ENCODE data around the gene POLR2E. TPM values are rescaled to one million over a fixed set of nuclear protein-coding genes. Genes with fewer than 3 reads are reported as not detected.
A peak's percentile ranks its signal among the peaks of the same experiment; 100 is the strongest.

The POLR2E gene
- total and polyA plus RNA-seq, 9 of the 15 experiments (the other 6 are each of a cell fraction or from before 2014, with no cell fraction given), result 3.4 to 413 (median 244) TPM

GRCh38 chr19:1066748-1067340, 28.3 kb downstream of the POLR2E start, which contains the start of gene ARHGAP45 (continued):
- no peak for TF ChIP-seq ZFX (CRISPR knock-in tag; IDR thresholded peaks at IDR 0.05)
- peak; percentile 85 for TF ChIP-seq SAFB (IDR thresholded peaks at IDR 0.05; ENCODE audit: borderline replicate concordance, low read depth, low read length)
- no peak for TF ChIP-seq CREBBP (IDR thresholded peaks at IDR 0.05; ENCODE audit: low read depth, low read length)
- TF ChIP-seq TFAP4 (CRISPR knock-in tag; IDR thresholded peaks at IDR 0.05; ENCODE audit: borderline replicate concordance), result peak; percentile 81
- no peak for TF ChIP-seq YBX1 (IDR thresholded peaks at IDR 0.05)
- no peak for TF ChIP-seq RHOXF2B (CRISPR knock-in tag; conservative IDR thresholded peaks at IDR 0.05)
- TF ChIP-seq U2AF1 (optimal IDR thresholded peaks at IDR 0.05; ENCODE audit: low read depth, low read length), result no peak
- no peak for TF ChIP-seq PTBP1 (IDR thresholded peaks at IDR 0.05; ENCODE audit: low read depth, low read length)
- peak; percentile 40 for TF ChIP-seq VEZF1 (CRISPR knock-in tag; IDR thresholded peaks at IDR 0.05)
- 0 out of 2 replicates have a peak, but pooled peaks have one; percentile 43 for TF ChIP-seq GATAD2B (IDR thresholded peaks at IDR 0.05; ENCODE audit: borderline replicate concordance)
- no peak for TF ChIP-seq HDAC6 (IDR thresholded peaks at IDR 0.05; ENCODE audit: low read depth, low read length)
- no peak for TF ChIP-seq SIRT6 (IDR thresholded peaks at IDR 0.05; ENCODE audit: low read depth, low read length)
- no peak for TF ChIP-seq ZMIZ1 (IDR thresholded peaks at IDR 0.05; ENCODE audit: low read depth in 2 of 2, low read length in 2 of 2)
- no peak for TF ChIP-seq SOX6 (IDR thresholded peaks at IDR 0.05)
- TF ChIP-seq CBX1 (IDR thresholded peaks at IDR 0.05; ENCODE audit: low read depth), result 0 out of 2 replicates have a peak, but pooled peaks have one; percentile 6
- peak; percentile 75 for TF ChIP-seq POLR2G (IDR thresholded peaks at IDR 0.05; ENCODE audit: low read depth, low read length)
- TF ChIP-seq ZNF512 (tag; IDR thresholded peaks at IDR 0.05), result no peak
- TF ChIP-seq ZNF12 (CRISPR knock-in tag; IDR thresholded peaks at IDR 0.05), result no peak
- TF ChIP-seq FOXA3 (CRISPR knock-in tag; conservative IDR thresholded peaks at IDR 0.05 in 1 of 2, IDR thresholded peaks at IDR 0.05 in 1 of 2), result 0 out of 4 replicates have a peak, but pooled peaks of 1 of the 2 experiments have one; percentile 40
- no peak for TF ChIP-seq TRIM28 (IDR thresholded peaks at IDR 0.05)
- no peak for TF ChIP-seq CC2D1A (IDR thresholded peaks at IDR 0.05)
- peak; percentile 61 for TF ChIP-seq CXXC5 (CRISPR knock-in tag; IDR thresholded peaks at IDR 0.05)
- TF ChIP-seq ZNF165 (CRISPR knock-in tag; IDR thresholded peaks at IDR 0.05; ENCODE audit: borderline replicate concordance), result no peak

Data from K562 (cell line).